Ureter (tissue), 1 donor: ENCODE measurements around the gene RILP. TPM values are rescaled to one million over a fixed set of nuclear protein-coding genes. Genes with fewer than 3 reads are reported as not detected.
"Not testable (repeated sequence)": the region's sequence is repeated elsewhere in the genome, so short reads cannot be mapped to it uniquely, and the experiment has no call there.

ENCODE experiments used
- DNase-seq: peaks from one replicate; pipeline ENCODE4 v3.0.0-alpha.2; 2020; ENCODE audit warnings: low spot score
- total RNA-seq: library from RNA; stranded (reverse); gene quantifications from one replicate; pipeline ENCODE4 v1.2.4, GENCODE V29; 2023
- donor health status: DM: yes; HTN: yes; CAD: no.

RILP gene, protein sequence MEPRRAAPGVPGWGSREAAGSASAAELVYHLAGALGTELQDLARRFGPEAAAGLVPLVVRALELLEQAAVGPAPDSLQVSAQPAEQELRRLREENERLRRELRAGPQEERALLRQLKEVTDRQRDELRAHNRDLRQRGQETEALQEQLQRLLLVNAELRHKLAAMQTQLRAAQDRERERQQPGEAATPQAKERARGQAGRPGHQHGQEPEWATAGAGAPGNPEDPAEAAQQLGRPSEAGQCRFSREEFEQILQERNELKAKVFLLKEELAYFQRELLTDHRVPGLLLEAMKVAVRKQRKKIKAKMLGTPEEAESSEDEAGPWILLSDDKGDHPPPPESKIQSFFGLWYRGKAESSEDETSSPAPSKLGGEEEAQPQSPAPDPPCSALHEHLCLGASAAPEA
- 22.5 TPM for total RNA-seq

- peak; percentile 91 for DNase-seq
These were observed at the start of gene RILP for GRCh38 chr17:1649844-1650501. TSS of gene RILP (minus strand) at chr17:1649866. CDS start at chr17:1649804, 62 bp downstream.

- DNase-seq = no peak
These were observed 48.0 kb upstream of the RILP start for GRCh38 chr17:1697681-1698080.

DNA sequence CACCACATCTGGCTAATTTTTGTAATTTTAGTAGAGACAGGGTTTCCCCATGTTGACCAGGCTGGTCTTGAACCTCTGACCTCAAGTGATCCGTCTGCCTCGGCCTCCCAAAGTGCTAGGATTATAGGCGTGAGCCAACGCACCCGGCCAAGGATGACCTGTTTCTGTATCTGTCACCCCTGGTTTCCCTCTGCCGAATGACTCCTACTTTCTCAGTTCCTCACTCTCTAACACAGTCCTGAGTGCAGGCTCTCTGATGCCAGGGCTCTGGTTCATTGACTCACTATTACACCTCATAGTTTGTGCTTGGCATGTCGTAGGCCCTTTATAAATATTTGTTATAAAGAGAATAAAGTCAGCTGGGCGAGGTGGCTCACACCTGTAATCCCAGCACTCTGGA, 45.7 kb upstream of the RILP start:
- DNase-seq = no peak

DNA sequence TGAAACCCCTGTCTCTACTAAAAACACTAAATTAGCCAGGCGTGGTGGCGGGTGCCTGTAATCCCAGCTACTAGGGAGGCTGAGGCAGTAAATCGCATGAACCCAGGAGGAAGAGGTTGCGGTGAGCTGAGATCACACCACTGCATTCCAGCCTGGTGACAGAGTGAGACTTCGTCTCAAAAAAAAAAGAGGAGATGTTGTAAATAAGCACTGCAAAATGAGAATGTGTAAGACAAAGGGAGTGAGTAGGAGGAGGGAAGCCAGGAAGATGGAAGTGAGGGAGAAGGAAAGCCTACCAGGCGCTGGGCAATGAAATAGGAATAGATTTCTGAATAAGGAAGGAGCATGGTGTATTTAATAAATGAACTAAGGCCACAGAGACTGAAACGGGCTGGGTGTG, 43.7 kb upstream of the RILP start:
- no peak for DNase-seq

DNA sequence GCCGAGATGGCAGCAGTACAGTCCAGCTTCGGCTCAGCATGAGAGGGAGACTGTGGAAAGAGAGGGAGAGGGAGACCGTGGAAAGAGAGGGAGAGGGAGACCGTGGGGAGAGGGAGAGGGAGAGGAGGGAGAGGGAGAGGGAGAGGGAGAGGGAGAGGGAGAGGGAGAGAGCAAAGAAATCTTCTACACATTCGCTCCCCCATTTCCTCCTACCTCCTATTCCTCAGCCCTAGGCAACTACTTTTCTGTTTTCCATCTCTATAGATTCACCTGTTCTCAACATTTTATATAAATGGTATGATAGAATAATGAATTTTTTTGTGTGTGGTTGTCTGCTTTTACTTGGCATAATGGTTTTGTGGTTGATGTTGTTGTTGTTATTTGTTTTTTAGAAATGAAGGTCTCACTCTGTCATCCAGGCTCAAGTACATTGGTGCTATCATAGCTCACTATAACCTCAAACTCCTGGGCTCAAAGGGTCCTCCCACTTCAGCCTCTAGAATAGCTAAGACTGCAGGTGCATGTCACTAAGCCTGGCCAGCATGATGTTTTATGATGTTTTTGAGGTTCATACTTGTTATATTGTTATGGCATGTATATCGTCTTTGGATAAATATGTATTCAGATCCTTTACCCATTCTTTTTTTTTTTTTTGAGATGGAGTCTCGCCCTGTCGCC, 41.0 kb upstream of the RILP start:
- DNase-seq = no peak

DNA sequence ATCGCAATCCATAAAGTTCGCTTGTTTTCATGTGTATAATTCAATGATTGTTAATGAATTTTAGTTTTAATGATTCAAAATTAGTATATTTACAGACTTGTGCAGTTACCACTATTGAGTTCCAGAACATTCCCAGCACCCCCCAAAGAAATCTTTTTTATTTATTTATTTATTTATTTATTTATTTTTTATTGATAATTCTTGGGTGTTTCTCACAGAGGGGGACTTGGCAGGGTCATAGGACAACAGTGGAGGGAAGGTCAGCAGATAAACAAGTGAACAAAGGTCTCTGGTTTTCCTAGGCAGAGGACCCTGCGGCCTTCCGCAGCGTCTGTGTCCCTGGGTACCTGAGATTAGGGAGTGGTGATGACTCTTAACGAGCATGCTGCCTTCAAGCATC, 38.7 kb upstream of the RILP start:
- not testable (repeated sequence) for DNase-seq

GRCh38 chr17:1686086-1686485, 36.4 kb upstream of the RILP start:
- no peak for DNase-seq

DNA sequence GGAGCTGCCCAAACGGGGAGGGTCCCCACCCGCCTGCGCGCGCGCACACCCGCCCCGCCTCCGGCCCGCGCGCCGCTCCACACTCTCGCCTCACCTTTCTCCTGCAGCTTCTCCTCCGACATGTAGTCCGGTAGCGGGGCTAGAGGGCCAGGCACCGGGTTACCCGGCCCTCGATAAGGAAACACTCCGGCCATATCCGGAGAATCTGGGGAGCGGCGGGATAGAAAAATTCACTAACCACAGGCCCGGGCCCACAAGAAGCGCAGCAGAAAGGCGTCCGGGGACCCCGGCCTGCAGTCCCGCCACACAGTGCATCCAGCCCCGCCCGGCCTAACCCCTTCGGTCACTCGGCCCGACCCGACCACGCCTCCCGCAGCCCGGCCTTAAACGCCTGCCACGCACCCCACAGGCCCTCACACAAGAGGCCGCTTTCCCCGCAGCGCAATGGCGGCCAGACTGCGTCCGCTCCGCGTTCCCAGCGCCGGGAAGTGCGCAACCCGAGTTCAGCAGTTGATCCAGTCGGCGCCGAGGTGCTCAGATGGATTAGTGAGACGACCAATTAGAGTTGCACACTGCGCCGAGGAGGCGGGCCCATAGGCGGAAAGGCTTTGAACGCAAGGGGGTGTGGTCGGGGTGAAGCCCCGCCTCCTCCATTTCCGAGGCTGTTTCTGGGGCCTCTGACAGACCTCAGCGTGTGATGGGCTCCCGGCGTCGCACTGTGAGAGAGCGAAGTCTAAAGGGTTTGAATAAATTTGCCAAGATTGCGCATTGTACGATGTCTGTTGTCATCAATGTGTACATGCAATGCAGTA, 34.9 kb upstream of the RILP start, which contains the start of gene PRPF8:
PRPF8 (minus strand) TSS at position 490 of the 812 bp plus-strand sequence; CDS start at position 194, 296 bp downstream.
- DNase-seq = peak; percentile 98

- no peak for DNase-seq
These were observed 33.8 kb upstream of the RILP start for GRCh38 chr17:1683459-1683858.

GRCh38 chr17:1676401-1676800, 26.7 kb upstream of the RILP start:
- DNase-seq = no peak

DNA sequence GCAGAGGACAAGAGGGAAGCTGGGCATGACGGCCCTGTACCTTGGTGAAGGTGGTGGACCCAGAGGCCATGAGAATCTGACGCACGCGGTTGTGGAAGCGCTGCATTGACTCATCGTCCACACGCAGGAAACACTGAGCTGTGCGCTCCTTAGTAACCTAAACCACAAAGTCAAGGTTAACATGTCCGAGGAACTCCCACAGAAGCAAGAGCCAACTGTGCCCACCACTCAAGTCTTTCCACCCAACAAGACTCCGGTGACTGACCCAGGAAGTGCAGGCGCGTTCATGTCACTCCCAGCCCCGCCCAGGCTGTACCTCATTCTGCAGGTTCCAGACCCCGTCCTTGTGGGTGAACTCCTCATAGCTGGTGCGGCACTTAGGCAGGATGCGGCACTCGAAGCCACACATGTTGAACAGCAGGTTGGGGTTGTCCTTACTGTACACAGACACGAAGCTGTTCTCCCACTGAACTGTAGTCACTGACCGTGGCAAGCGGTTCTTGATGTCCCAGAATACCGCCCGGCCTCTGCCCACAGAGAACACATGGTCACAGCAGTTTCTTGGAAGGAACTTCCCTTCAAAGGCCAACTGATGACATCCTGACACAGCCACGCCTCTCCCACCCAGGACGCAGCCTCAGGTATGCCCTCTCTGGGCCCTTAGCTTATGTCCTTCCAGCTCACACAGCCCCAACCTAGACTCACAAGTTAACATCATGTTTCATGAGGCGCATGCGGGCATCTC, 23.5 kb upstream of the RILP start:
- DNase-seq = no peak

DNA sequence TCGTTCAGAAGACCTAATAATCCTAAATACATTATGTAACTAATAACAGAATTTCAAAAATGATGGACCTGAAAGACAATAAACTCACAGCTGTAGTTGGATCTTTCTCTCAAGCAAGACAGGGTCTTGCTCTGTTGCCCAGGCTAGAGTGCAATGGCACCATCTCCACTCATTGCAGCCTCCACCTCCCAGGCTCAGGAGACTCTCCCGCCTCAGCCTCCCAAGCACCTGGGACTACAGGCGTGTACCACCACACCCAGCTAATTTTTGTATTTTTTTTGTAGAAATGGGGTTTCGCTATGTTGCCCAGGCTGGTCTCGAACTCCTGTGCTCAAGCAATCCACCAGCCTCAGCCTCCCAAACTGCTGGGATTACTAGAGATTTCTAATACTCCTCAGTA, 14.3 kb upstream of the RILP start:
- DNase-seq = not testable (repeated sequence)

DNA sequence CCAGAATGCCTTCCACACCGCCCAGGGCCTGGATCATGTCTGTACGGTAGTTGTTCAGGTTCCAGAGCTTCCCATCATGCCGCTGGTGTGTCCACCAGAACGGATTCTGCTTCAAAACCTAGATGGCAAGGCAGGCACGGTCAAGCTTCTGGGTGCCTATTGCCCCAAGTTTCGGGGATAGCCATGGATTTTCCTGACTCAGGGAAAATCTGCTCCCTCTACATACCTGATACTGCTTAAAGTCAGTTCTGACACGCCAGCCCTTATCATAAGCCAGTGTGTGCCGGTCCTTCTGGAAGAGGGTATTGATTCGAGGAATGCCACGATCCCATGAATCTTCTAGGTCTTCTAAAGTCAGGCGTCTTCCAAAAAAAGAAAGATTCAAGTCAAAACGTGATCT, 11.4 kb upstream of the RILP start:
- DNase-seq = no peak

DNA sequence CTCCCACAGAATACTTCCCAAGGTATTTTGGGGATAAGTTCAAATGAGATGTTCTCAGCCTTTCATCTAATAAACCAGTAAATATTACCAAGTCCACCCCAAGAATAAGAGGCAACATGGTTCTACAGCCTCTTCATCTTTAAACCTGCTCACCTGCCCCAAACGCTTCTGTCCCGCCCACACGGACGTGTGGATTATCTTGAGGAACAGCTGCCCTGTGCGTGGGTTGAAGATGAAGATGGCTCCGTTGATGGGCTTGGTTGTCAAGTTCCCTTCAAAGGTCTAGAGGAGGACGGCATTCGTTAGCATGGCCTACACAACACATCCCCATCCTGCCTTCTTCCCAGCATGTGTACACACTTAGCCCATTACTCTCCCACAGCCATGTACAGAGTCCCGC, 8.4 kb upstream of the RILP start:
- DNase-seq = no peak

DNA sequence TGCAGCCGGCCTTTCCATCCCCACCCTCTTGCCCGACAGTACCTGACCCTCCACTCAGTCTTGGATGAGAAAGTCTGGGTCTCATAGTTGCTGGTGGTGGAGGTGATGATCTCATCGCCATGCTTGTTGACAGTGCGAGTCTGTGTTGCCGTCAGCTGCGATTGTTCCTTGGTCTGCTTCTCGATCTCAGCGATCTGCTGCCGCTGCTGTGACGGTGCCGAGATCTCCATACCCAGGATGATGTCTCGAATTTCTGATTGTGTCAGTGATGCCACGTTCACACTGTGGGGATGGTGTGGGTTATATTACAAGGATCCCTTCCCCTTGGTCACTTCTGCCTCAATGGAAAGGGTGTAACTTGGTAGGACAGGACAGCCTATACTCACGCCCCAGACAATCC, 4.1 kb upstream of the RILP start:
- DNase-seq = no peak

DNA sequence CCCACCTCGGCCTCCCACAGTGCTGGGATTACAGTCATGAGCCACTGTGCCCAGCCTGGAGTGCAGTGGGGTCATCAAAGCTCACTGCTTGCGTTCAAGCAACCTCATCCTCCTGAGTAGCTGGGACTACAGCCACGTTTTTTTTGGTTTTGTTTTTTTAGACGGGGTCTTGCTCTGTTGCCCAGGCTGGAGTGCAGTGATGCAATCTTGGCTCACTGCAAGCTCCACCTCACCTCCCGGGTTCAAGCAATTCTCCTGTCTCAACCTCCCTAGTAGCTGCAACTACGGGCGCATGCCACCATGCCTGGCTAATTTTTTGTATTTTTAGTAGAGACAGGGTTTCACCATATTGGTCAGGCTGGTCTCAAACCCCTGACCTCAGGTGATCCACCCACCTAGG, 3.1 kb upstream of the RILP start:
- not testable (repeated sequence) for DNase-seq

DNA sequence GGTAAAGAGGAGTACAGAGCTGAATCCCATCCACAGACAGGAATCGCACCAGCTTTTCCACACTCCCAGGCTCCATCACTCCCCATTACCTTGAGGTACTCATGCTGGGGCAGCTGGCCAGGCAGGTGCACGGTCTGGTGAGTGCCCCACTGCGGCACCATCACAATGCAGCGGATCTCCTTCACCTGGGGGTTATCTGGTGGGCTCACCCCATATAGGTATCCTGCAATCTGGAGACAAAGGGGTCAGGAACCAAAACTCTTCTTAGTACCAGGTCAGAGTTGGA, 1.8 kb upstream of the RILP start:
- no peak for DNase-seq

- DNase-seq = no peak
These were observed 1.3 kb upstream of the RILP start for GRCh38 chr17:1650731-1651558.

- peak; percentile 93 for DNase-seq
These were observed 463 bp downstream of the RILP start for GRCh38 chr17:1648963-1649843.
